HepG2 (cell line): ENCODE measurements around the gene GIPC3. TPM values are rescaled to one million over a fixed set of nuclear protein-coding genes. Genes with fewer than 3 reads are reported as not detected.

ENCODE experiments used
- MAZ ChIP-seq, 2 experiments: sonication (generic) in 1 of 2; formaldehyde crosslinking in 1 of 2; IDR thresholded peaks; 2 replicates each; pipeline versions ENCODE4 v1.5.0 to v1.6.1; 2012 to 2020; ENCODE audit warnings: low read depth in 2 of 2, mild to moderate bottlenecking in 2 of 2, borderline replicate concordance in 1 of 2, improper control_type of control experiment in 1 of 2, low read length in 1 of 2, missing genetic modification reagents in 1 of 2, moderate library complexity in 1 of 2
- PHB2 ChIP-seq: fragments of 450-650 bp; IDR thresholded peaks from 2 replicates; pipeline ENCODE4 v1.6.1; 2018; ENCODE audit not compliant: partially characterized antibody
- PHF8 ChIP-seq: sonication (generic); formaldehyde crosslinking; IDR thresholded peaks from 2 replicates; pipeline ENCODE4 v1.5.0; 2020; ENCODE audit warnings: missing genetic modification reagents
- SKI ChIP-seq: fragments of 450-650 bp; IDR thresholded peaks from one replicate; pipeline ENCODE4 v1.6.1; 2018; ENCODE audit warnings: mild to moderate bottlenecking; ENCODE audit not compliant: partially characterized antibody
- TEAD3 ChIP-seq: optimal IDR thresholded peaks from 2 replicates; pipeline ENCODE3; 2016; ENCODE audit warnings: borderline replicate concordance
- ZEB1 ChIP-seq: IDR thresholded peaks from 2 replicates; pipeline ENCODE4 v1.6.1; 2012; ENCODE audit warnings: mild to moderate bottlenecking, low read depth, inconsistent platforms; ENCODE audit not compliant: insufficient replicate concordance
- ZFP90 ChIP-seq: sonication (generic); formaldehyde crosslinking; IDR thresholded peaks from 2 replicates; pipeline ENCODE4 v1.8.0; 2022; ENCODE audit warnings: missing genetic modification reagents, mild to moderate bottlenecking, inconsistent platforms, borderline replicate concordance
- ZKSCAN1 ChIP-seq: fragments of 150-350 bp; IDR thresholded peaks from 2 replicates; pipeline ENCODE4 v1.6.1; 2014; ENCODE audit warnings: low read length
- ZNF264 ChIP-seq: sonication (generic); formaldehyde crosslinking; IDR thresholded peaks from 2 replicates; pipeline ENCODE4 v1.4.0; 2020; ENCODE audit warnings: missing genetic modification reagents
- ZNF331 ChIP-seq: sonication (generic); formaldehyde crosslinking; IDR thresholded peaks from 2 replicates; pipeline ENCODE4 v1.4.0; 2020; ENCODE audit warnings: missing genetic modification reagents
- ZNF550 ChIP-seq: sonication (generic); formaldehyde crosslinking; IDR thresholded peaks from 2 replicates; pipeline ENCODE4 v1.4.0; 2020; ENCODE audit warnings: mild to moderate bottlenecking, missing genetic modification reagents, borderline replicate concordance
- polyA plus RNA-seq, 8 experiments: library from polyadenylated mRNA; depleted of rRNA in 3 of 8; stranded (reverse) in 7 of 8; unstranded in 1 of 8; fragments of >200 nt; fragmentation: Illumina TruSeq in 4 of 8; extraction: Trizol in 4 of 8; gene quantifications; 2 replicates each; pipeline versions ENCODE4 v1.2.1 to v1.2.3, GENCODE V29; 2011 to 2016; ENCODE audit warnings: low read depth in 4 of 8, missing spikeins in 1 of 8, mixed read lengths in 1 of 8; ENCODE audit not compliant: insufficient read depth in 1 of 8
- total RNA-seq, 5 experiments: library from RNA; depleted of rRNA; stranded (reverse); fragments of >200 nt; fragmentation: Illumina TruSeq; extraction: Trizol; gene quantifications; 2 replicates each; pipeline ENCODE4 v1.2.3, GENCODE V29; 2016; ENCODE audit warnings: low read depth in 1 of 5
- TF ChIP-seq, protein P1 (sequence below): IDR thresholded peaks from 2 replicates; pipeline ENCODE4 v1.6.1; 2012; ENCODE audit warnings: inconsistent platforms
- TF ChIP-seq, protein P2 (sequence below): sonication (generic); formaldehyde crosslinking; IDR thresholded peaks from 2 replicates; pipeline ENCODE4 v1.4.0; 2020; ENCODE audit warnings: mild to moderate bottlenecking, missing genetic modification reagents
- TF ChIP-seq, protein P3 (sequence below): IDR thresholded peaks from 2 replicates; pipeline ENCODE4 v1.6.1; 2018; ENCODE audit warnings: missing genetic modification reagents, mild to moderate bottlenecking, missing compliant biosample characterization
- TF ChIP-seq, protein P4 (sequence below): sonication (generic); formaldehyde crosslinking; IDR thresholded peaks from 2 replicates; pipeline ENCODE4 v1.4.0; 2020; ENCODE audit warnings: low read depth, mild to moderate bottlenecking, missing genetic modification reagents

Gene GIPC3
- total and polyA plus RNA-seq, 2 of the 13 experiments (the other 11 are each of a cell fraction or from before 2014, with no cell fraction given) = 0.05 TPM; not detected in 1

DNA sequence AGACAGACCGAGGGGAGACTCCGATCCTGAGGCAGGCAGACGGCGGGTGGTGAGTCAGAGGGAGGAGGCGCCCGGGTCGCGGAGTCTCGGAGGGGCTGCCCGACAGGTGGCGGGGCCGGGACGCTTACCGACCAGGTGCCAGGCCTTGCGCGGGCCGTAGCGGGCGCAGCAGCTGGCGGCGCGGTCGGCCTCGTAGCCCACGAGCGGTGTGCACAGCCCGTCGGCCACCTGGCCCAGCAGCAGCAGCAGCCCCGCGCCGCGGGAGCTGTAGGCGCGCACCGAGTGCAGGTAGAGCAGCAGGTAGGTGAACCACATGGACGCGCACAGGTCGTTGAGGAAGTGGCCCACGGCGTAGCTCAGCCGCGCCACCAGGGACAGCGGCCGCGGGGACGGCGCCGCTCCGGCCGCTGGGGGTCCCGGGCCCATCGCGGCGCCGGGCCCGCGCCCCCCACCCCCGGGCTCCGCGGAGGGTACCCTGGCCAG, 28.3 kb upstream of the GIPC3 start (continued):
- TF ChIP-seq, protein P1, sequence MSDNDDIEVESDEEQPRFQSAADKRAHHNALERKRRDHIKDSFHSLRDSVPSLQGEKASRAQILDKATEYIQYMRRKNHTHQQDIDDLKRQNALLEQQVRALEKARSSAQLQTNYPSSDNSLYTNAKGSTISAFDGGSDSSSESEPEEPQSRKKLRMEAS = peak; percentile 10
- TF ChIP-seq MAZ (IDR thresholded peaks at IDR 0.05; ENCODE audit: borderline replicate concordance, low read depth, low read length) (no peak), MAZ (CRISPR knock-in tag; IDR thresholded peaks at IDR 0.05; ENCODE audit: low read depth) (no peak), SKI (peak; percentile 46), ZNF550 (CRISPR knock-in tag) (0 out of 2 replicates have a peak, but pooled peaks have one; percentile 24), ZFP90 (no peak), ZNF331 (CRISPR knock-in tag) (no peak), ZEB1 (no peak), ZKSCAN1 (no peak), TEAD3 (CRISPR knock-in tag) (peak; percentile 4), PHB2 (no peak), PHF8 (no peak), ZNF264 (CRISPR knock-in tag) (no peak)
- TF ChIP-seq, protein P2, sequence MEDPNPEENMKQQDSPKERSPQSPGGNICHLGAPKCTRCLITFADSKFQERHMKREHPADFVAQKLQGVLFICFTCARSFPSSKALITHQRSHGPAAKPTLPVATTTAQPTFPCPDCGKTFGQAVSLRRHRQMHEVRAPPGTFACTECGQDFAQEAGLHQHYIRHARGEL (CRISPR knock-in tag) = no peak
- TF ChIP-seq, protein P3, sequence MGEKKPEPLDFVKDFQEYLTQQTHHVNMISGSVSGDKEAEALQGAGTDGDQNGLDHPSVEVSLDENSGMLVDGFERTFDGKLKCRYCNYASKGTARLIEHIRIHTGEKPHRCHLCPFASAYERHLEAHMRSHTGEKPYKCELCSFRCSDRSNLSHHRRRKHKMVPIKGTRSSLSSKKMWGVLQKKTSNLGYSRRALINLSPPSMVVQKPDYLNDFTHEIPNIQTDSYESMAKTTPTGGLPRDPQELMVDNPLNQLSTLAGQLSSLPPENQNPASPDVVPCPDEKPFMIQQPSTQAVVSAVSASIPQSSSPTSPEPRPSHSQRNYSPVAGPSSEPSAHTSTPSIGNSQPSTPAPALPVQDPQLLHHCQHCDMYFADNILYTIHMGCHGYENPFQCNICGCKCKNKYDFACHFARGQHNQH (CRISPR knock-in tag) = no peak
- TF ChIP-seq, protein P4, sequence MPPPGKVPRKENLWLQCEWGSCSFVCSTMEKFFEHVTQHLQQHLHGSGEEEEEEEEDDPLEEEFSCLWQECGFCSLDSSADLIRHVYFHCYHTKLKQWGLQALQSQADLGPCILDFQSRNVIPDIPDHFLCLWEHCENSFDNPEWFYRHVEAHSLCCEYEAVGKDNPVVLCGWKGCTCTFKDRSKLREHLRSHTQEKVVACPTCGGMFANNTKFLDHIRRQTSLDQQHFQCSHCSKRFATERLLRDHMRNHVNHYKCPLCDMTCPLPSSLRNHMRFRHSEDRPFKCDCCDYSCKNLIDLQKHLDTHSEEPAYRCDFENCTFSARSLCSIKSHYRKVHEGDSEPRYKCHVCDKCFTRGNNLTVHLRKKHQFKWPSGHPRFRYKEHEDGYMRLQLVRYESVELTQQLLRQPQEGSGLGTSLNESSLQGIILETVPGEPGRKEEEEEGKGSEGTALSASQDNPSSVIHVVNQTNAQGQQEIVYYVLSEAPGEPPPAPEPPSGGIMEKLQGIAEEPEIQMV = no peak
